Karpas-422 (cell line): ENCODE data around the gene NATD1. TPM values are rescaled to one million over a fixed set of nuclear protein-coding genes. Genes with fewer than 3 reads are reported as not detected.

Experiments
- DNase-seq: peaks from one replicate; pipeline ENCODE4 v3.0.0-alpha.2; 2015
- H2AFZ ChIP-seq: fragments of 200-600 bp; sonication (generic); 2 replicates; pipeline ENCODE4 v1.6.1; 2014; ENCODE audit warnings: antibody characterized with exemption, low read length, mixed read lengths
- H3K27ac ChIP-seq: fragments of 200-600 bp; sonication (generic); 2 replicates; pipeline ENCODE4 v1.5.1; 2014; ENCODE audit warnings: mild to moderate bottlenecking, low read length, moderate library complexity
- H3K27me3 ChIP-seq: fragments of 200-600 bp; sonication (generic); 2 replicates; pipeline ENCODE4 v1.6.1; 2014; ENCODE audit warnings: low read length, mixed read lengths
- H3K36me3 ChIP-seq: fragments of 200-600 bp; sonication (generic); 2 replicates; pipeline ENCODE4 v1.6.1; 2014; ENCODE audit warnings: low read length, mixed read lengths; ENCODE audit not compliant: insufficient read depth
- H3K4me1 ChIP-seq: fragments of 200-600 bp; sonication (generic); 2 replicates; pipeline ENCODE4 v1.6.1; 2014; ENCODE audit warnings: mild to moderate bottlenecking, low read length, mixed read lengths
- H3K4me2 ChIP-seq: fragments of 200-600 bp; sonication (generic); 2 replicates; pipeline ENCODE4 v1.6.1; 2014; ENCODE audit warnings: low read length, low read depth, mild to moderate bottlenecking; ENCODE audit not compliant: poor library complexity, severe bottlenecking
- H3K4me3 ChIP-seq: fragments of 200-600 bp; sonication (generic); 2 replicates; pipeline ENCODE4 v1.5.1; 2014; ENCODE audit warnings: mild to moderate bottlenecking, antibody characterized with exemption, low read length, mixed read lengths
- H3K79me2 ChIP-seq: fragments of 200-600 bp; sonication (generic); 2 replicates; pipeline ENCODE4 v1.6.1; 2014; ENCODE audit warnings: mild to moderate bottlenecking, low read length, mixed read lengths
- H3K9ac ChIP-seq: fragments of 200-600 bp; sonication (generic); 2 replicates; pipeline ENCODE4 v1.6.0; 2014; ENCODE audit warnings: low read length
- H3K9me2 ChIP-seq: fragments of 200-600 bp; sonication (generic), shearing (Covaris generic); replicated peaks from 2 replicates; pipeline ENCODE4 v1.6.0; 2014; ENCODE audit warnings: mild to moderate bottlenecking, low read length, moderate library complexity; ENCODE audit not compliant: insufficient read depth
- H3K9me3 ChIP-seq: fragments of 300-700, 200-600 bp; sonication (generic); 2 replicates; pipeline ENCODE4 v1.6.1; 2014; ENCODE audit warnings: low read length, mixed read lengths
- H4K20me1 ChIP-seq: fragments of 200-600 bp; sonication (generic); 2 replicates; pipeline ENCODE4 v1.6.1; 2014; ENCODE audit warnings: mild to moderate bottlenecking, antibody characterized with exemption, low read length, low read depth; ENCODE audit not compliant: insufficient read depth
- total RNA-seq: library from RNA; depleted of rRNA; stranded (reverse); fragments of >200 nt; shearing (Covaris generic); gene quantifications from 2 replicates; pipeline ENCODE4 v1.2.3, GENCODE V29; 2014; ENCODE audit warnings: low replicate concordance

Gene NATD1
- total RNA-seq, 1 experiment from 2014 or later: 0.45 TPM

GRCh38 chr17:21246698-21247097 is 6.5 kb downstream of the NATD1 start:
- Histone ChIP-seq H3K27ac (no peak overlapping the region), H3K79me2 (no peaks in the 10 kb centered on the region), H3K9me3 (no peaks in the 10 kb centered on the region), H3K4me2 (no peak overlapping the region), H3K4me1 (no peaks in the 10 kb centered on the region), H3K9me2 (no peaks in the 10 kb centered on the region), H2AFZ (no peak overlapping the region), H3K9ac (no peak overlapping the region), H4K20me1 (no peaks in the 10 kb centered on the region), H3K36me3 (no peaks in the 10 kb centered on the region), H3K4me3 (no peak overlapping the region), H3K27me3 (no peaks in the 10 kb centered on the region)
- DNase-seq: no peak

- H3K4me2 ChIP-seq: no peak overlapping the region
- no peaks in the 10 kb centered on the region for H3K9me3 ChIP-seq
- H4K20me1 ChIP-seq: no peaks in the 10 kb centered on the region
- no peaks in the 10 kb centered on the region for H3K79me2 ChIP-seq
- no peak overlapping the region for H2AFZ ChIP-seq
- no peaks in the 10 kb centered on the region for H3K36me3 ChIP-seq
- H3K27me3 ChIP-seq: no peaks in the 10 kb centered on the region
- H3K4me3 ChIP-seq: no peak overlapping the region
- no peaks in the 10 kb centered on the region for H3K9me2 ChIP-seq
- H3K9ac ChIP-seq: no peak overlapping the region
- no peak for DNase-seq
- no peak overlapping the region for H3K27ac ChIP-seq
- H3K4me1 ChIP-seq: no peaks in the 10 kb centered on the region
These were observed 7.5 kb downstream of the NATD1 start for GRCh38 chr17:21245639-21246084.

- H3K4me3 ChIP-seq: no peak overlapping the region
- no peaks in the 10 kb centered on the region for H3K36me3 ChIP-seq
- H3K4me2 ChIP-seq: no peak overlapping the region
- H3K4me1 ChIP-seq: no peaks in the 10 kb centered on the region
- H4K20me1 ChIP-seq: no peaks in the 10 kb centered on the region; the same call in 1 of the 2 replicates
- H3K9me2 ChIP-seq: no peaks in the 10 kb centered on the region
- DNase-seq: no peak
- no peaks in the 10 kb centered on the region for H3K27me3 ChIP-seq
- no peaks in the 10 kb centered on the region for H3K79me2 ChIP-seq
- H3K9me3 ChIP-seq: no peaks in the 10 kb centered on the region
- no peak overlapping the region for H2AFZ ChIP-seq
- no peak overlapping the region for H3K9ac ChIP-seq
- H3K27ac ChIP-seq: no peak overlapping the region
These were observed 9.5 kb downstream of the NATD1 start for GRCh38 chr17:21243516-21244303.

- Histone ChIP-seq H3K9ac (no peak overlapping the region), H3K27me3 (no peaks in the 10 kb centered on the region), H3K4me3 (no peak overlapping the region), H4K20me1 (no peaks in the 10 kb centered on the region; the same call in 1 of the 2 replicates), H3K4me2 (no peak overlapping the region), H3K27ac (no peak overlapping the region), H3K79me2 (no peaks in the 10 kb centered on the region), H3K9me2 (no peaks in the 10 kb centered on the region), H3K9me3 (no peaks in the 10 kb centered on the region), H3K36me3 (no peaks in the 10 kb centered on the region), H3K4me1 (no peaks in the 10 kb centered on the region), H2AFZ (no peak overlapping the region)
- no peak for DNase-seq
These were observed 10.3 kb downstream of the NATD1 start for GRCh38 chr17:21242780-21243515.

GRCh38 chr17:21242026-21242697 is 11.0 kb downstream of the NATD1 start:
- no peak overlapping the region for H3K4me3 ChIP-seq
- no peaks in the 10 kb centered on the region for H3K9me3 ChIP-seq
- H3K4me2 ChIP-seq: no peak overlapping the region
- H3K27ac ChIP-seq: no peak overlapping the region
- no peaks in the 10 kb centered on the region for H3K9me2 ChIP-seq
- H3K36me3 ChIP-seq: no peaks in the 10 kb centered on the region
- no peak overlapping the region for H3K9ac ChIP-seq
- no peaks in the 10 kb centered on the region for H3K27me3 ChIP-seq
- no peaks in the 10 kb centered on the region for H3K79me2 ChIP-seq
- H2AFZ ChIP-seq: no peak overlapping the region
- H3K4me1 ChIP-seq: no peaks in the 10 kb centered on the region
- H4K20me1 ChIP-seq: no peaks in the 10 kb centered on the region; the same call in 1 of the 2 replicates
- DNase-seq: no peak

- H3K36me3 ChIP-seq: no peaks in the 10 kb centered on the region
- no peak overlapping the region for H2AFZ ChIP-seq
- no peaks in the 10 kb centered on the region; the same call in 1 of the 2 replicates for H4K20me1 ChIP-seq
- no peaks in the 10 kb centered on the region for H3K9me3 ChIP-seq
- no peak overlapping the region for H3K27ac ChIP-seq
- no peak overlapping the region for H3K4me3 ChIP-seq
- no peaks in the 10 kb centered on the region for H3K79me2 ChIP-seq
- no peak for DNase-seq
- no peaks in the 10 kb centered on the region for H3K9me2 ChIP-seq
- no peak overlapping the region for H3K4me2 ChIP-seq
- no peaks in the 10 kb centered on the region for H3K27me3 ChIP-seq
- H3K4me1 ChIP-seq: no peaks in the 10 kb centered on the region
- no peak overlapping the region for H3K9ac ChIP-seq
These were observed 11.6 kb downstream of the NATD1 start for GRCh38 chr17:21241564-21241963.

GRCh38 chr17:21240369-21241055 is 12.7 kb downstream of the NATD1 start:
- H3K9me2 ChIP-seq: no peaks in the 10 kb centered on the region
- no peak overlapping the region for H3K9ac ChIP-seq
- no peak overlapping the region for H3K4me2 ChIP-seq
- H3K9me3 ChIP-seq: no peaks in the 10 kb centered on the region
- no peaks in the 10 kb centered on the region; the same call in 1 of the 2 replicates for H4K20me1 ChIP-seq
- no peaks in the 10 kb centered on the region for H3K4me1 ChIP-seq
- no peak for DNase-seq
- no peak overlapping the region for H3K27ac ChIP-seq
- H2AFZ ChIP-seq: no peak overlapping the region
- no peak overlapping the region for H3K4me3 ChIP-seq
- no peaks in the 10 kb centered on the region for H3K79me2 ChIP-seq
- no peaks in the 10 kb centered on the region for H3K36me3 ChIP-seq
- no peaks in the 10 kb centered on the region for H3K27me3 ChIP-seq
